SK-N-SH (cell line): ENCODE measurements around the gene ZNF770. TPM values are rescaled to one million over a fixed set of nuclear protein-coding genes. Genes with fewer than 3 reads are reported as not detected.

Experiments used
- CTCF ChIA-PET: fragments of 300-600, 350-600 bp; formaldehyde crosslinking; extraction: SDS; loops from one replicate; lab custom pipeline; 2021; lab: Yijun Ruan, JAX
- POLR2A ChIA-PET: fragments of 350-600 bp; sonication (Branson Sonifier 250); formaldehyde crosslinking; extraction: SDS; loops from one replicate; lab custom pipeline; 2020; ENCODE audit warnings: antibody characterized with exemption, inconsistent platforms; lab: Yijun Ruan, JAX
- DNase-seq: peaks from one replicate; pipeline ENCODE4 v3.0.0; 2012
- H2AFZ ChIP-seq: fragments of 200-600 bp; sonication (generic); 2 replicates; pipeline ENCODE4 v1.8.1; 2016; ENCODE audit warnings: antibody characterized with exemption, mild to moderate bottlenecking, low read depth
- H3F3A ChIP-seq: fragments of 200-600 bp; sonication (generic); replicated peaks from 2 replicates; pipeline ENCODE3; 2016; ENCODE audit warnings: antibody characterized with exemption, mild to moderate bottlenecking; ENCODE audit not compliant: insufficient read depth
- H3K27ac ChIP-seq, 2 experiments: fragments of 200-500 bp in 1 of 2; fragments of 200-600 bp in 1 of 2; sonication (Bioruptor generic) in 1 of 2; sonication (generic), shearing (Covaris generic) in 1 of 2; 2 replicates each; pipeline versions ENCODE4 v1.5.1 to v1.6.1; 2014 to 2016; ENCODE audit warnings: low read depth in 2 of 2, inconsistent platforms in 1 of 2, low read length in 1 of 2, mild to moderate bottlenecking in 1 of 2, mixed read lengths in 1 of 2
- H3K27me3 ChIP-seq: fragments of 200-600 bp; sonication (generic), shearing (Covaris generic); 2 replicates; pipeline ENCODE4 v1.6.1; 2016; ENCODE audit warnings: mixed run types; ENCODE audit not compliant: insufficient read depth
- H3K36me3 ChIP-seq, 2 experiments: fragments of 200-500 bp in 1 of 2; fragments of 200-600 bp in 1 of 2; sonication (Bioruptor generic) in 1 of 2; sonication (generic) in 1 of 2; replicated peaks in 1 of 2; 2 replicates each; pipeline versions ENCODE3 to v1.5.1; 2014 to 2016; ENCODE audit warnings: low read length in 1 of 2, mild to moderate bottlenecking in 1 of 2; ENCODE audit not compliant: insufficient read depth in 2 of 2, control insufficient read depth in 1 of 2
- H3K4me1 ChIP-seq, 2 experiments: fragments of 200-500 bp in 1 of 2; fragments of 200-600 bp in 1 of 2; sonication (Bioruptor generic) in 1 of 2; sonication (generic), shearing (Covaris generic) in 1 of 2; 2 replicates each; pipeline versions ENCODE4 v1.5.1 to v1.6.1; 2014 to 2016; ENCODE audit warnings: low read depth in 1 of 2, low read length in 1 of 2, mixed run types in 1 of 2; ENCODE audit not compliant: insufficient read depth in 2 of 2, control insufficient read depth in 1 of 2
- H3K4me2 ChIP-seq: fragments of 200-600 bp; sonication (generic), shearing (Covaris generic); 2 replicates; pipeline ENCODE4 v1.6.1; 2017; ENCODE audit warnings: mixed run types
- H3K4me3 ChIP-seq, 2 experiments: fragments of 200-500 bp in 1 of 2; fragments of 200-600 bp in 1 of 2; sonication (Bioruptor generic) in 1 of 2; sonication (generic), shearing (Covaris generic) in 1 of 2; 2 replicates each; pipeline versions ENCODE4 v1.5.1 to v1.8.1; 2014 to 2016; ENCODE audit warnings: low read depth in 2 of 2, inconsistent platforms in 1 of 2, low read length in 1 of 2, mild to moderate bottlenecking in 1 of 2, mixed read lengths in 1 of 2, moderate library complexity in 1 of 2
- H3K79me2 ChIP-seq: fragments of 200-600 bp; sonication (generic); 2 replicates; pipeline ENCODE4 v1.8.1; 2017; ENCODE audit warnings: mild to moderate bottlenecking; ENCODE audit not compliant: insufficient read depth
- H3K9ac ChIP-seq: fragments of 200-600 bp; sonication (generic); 2 replicates; pipeline ENCODE4 v1.6.1; 2017; ENCODE audit warnings: mixed run types
- H3K9me2 ChIP-seq: fragments of 200-600 bp; sonication (generic); 2 replicates; pipeline ENCODE4 v1.6.1; 2017; ENCODE audit warnings: mixed run types
- H3K9me3 ChIP-seq: fragments of 200-600 bp; sonication (generic); 2 replicates; pipeline ENCODE4 v1.6.1; 2017; ENCODE audit warnings: mixed run types, mild to moderate bottlenecking, moderate library complexity
- H4K20me1 ChIP-seq: fragments of 200-600 bp; sonication (generic); 2 replicates; pipeline ENCODE4 v1.6.1; 2017; ENCODE audit warnings: mild to moderate bottlenecking, mixed run types; ENCODE audit not compliant: insufficient read depth
- FOXJ3 ChIP-seq: sonication (generic); formaldehyde crosslinking; IDR thresholded peaks from 2 replicates; pipeline ENCODE4 v1.5.1; 2020; ENCODE audit warnings: mild to moderate bottlenecking, missing genetic modification reagents
- FOXM1 ChIP-seq: IDR thresholded peaks from 2 replicates; pipeline ENCODE4 v1.4.0; 2012; ENCODE audit warnings: low read depth, mild to moderate bottlenecking
- NFIC ChIP-seq: IDR thresholded peaks from 2 replicates; pipeline ENCODE4 v1.4.0; 2012; ENCODE audit warnings: borderline replicate concordance
- NRF1 ChIP-seq: IDR thresholded peaks from 2 replicates; pipeline ENCODE4 v1.6.1; 2012; ENCODE audit warnings: low read depth, mild to moderate bottlenecking, low read length
- RAD21 ChIP-seq: IDR thresholded peaks from 2 replicates; pipeline ENCODE4 v1.6.1; 2012; ENCODE audit warnings: mild to moderate bottlenecking, low read length
- RFX5 ChIP-seq: IDR thresholded peaks from 2 replicates; pipeline ENCODE4 v1.6.1; 2012; ENCODE audit warnings: mild to moderate bottlenecking, improper control_type of control experiment, low read length
- TEAD4 ChIP-seq: IDR thresholded peaks from 2 replicates; pipeline ENCODE4 v1.4.0; 2012; ENCODE audit warnings: mild to moderate bottlenecking, borderline replicate concordance; ENCODE audit not compliant: insufficient read depth
- YY1 ChIP-seq: IDR thresholded peaks from 2 replicates; pipeline ENCODE4 v1.4.0; 2012; ENCODE audit warnings: low read depth, mild to moderate bottlenecking
- WGBS: methylation state at CpG from one replicate; pipeline ENCODE4 v1.1.6; 2017; ENCODE audit warnings: low lambda C conversion rate; 5-methylcytosine and 5-hydroxymethylcytosine counted together
- polyA plus RNA-seq, 3 experiments: library from polyadenylated mRNA; depleted of rRNA; stranded (reverse); fragments of >200 nt; gene quantifications; 2 replicates each; pipeline ENCODE4 v1.2.3, GENCODE V29; 2012
- TF ChIP-seq, protein P1 (sequence below): IDR thresholded peaks from 2 replicates; pipeline ENCODE4; 2012
- TF ChIP-seq, protein P2 (sequence below): IDR thresholded peaks from 2 replicates; pipeline ENCODE4 v1.6.1; 2012; ENCODE audit warnings: mild to moderate bottlenecking, low read depth, low read length, moderate library complexity
- TF ChIP-seq, protein P3 (sequence below): IDR thresholded peaks from 2 replicates; pipeline ENCODE4 v1.4.0; 2012; ENCODE audit warnings: low read depth, borderline replicate concordance
- TF ChIP-seq, protein P4 (sequence below): fragments of 150-350 bp; IDR thresholded peaks from 2 replicates; pipeline ENCODE4 v1.6.1; 2017; ENCODE audit warnings: antibody characterized with exemption, low read length, low read depth, borderline replicate concordance

Gene ZNF770
- polyA plus RNA-seq, 1 of the 3 experiments (the other 2 are of a cell fraction): 3.8 TPM

DNA sequence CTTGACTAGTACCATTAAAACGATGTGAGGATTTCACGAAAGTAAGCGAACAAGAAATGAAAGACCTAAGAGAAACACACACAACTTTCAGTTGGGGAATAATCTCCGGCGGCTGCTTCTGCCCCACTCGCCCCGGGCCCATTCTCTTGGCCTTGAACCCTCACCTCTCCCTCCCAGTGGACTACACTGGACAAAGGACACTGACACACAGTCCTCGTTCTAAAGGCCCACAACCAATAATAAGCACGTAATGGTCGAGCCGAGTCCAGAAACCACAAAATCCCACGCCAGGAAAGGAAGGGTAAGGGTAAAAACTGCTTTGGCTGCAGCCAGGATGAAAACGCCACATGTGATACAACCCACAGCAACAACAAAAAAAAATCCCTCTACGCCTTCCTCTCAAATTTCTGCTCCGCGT is 469 bp downstream of the ZNF770 start:
- under 1% methylated on average over 16 of the region's 16 CpGs for WGBS
- peak; percentile 45 for DNase-seq
- H3K27me3 ChIP-seq: no peaks in the 10 kb centered on the region
- H3K4me3 ChIP-seq: peak overlapping the region; percentile 96 to 99
- peaks cover 9 to 12% of the 10 kb centered on the region in 2 experiments; a peak in 3 of 4 replicates for H3K4me1 ChIP-seq
- H3K79me2 ChIP-seq: peaks cover 53% of the 10 kb centered on the region
- TF ChIP-seq, protein P1, sequence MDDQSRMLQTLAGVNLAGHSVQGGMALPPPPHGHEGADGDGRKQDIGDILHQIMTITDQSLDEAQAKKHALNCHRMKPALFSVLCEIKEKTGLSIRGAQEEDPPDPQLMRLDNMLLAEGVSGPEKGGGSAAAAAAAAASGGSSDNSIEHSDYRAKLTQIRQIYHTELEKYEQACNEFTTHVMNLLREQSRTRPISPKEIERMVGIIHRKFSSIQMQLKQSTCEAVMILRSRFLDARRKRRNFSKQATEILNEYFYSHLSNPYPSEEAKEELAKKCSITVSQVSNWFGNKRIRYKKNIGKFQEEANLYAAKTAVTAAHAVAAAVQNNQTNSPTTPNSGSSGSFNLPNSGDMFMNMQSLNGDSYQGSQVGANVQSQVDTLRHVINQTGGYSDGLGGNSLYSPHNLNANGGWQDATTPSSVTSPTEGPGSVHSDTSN: no peak
- TF ChIP-seq, protein P2, sequence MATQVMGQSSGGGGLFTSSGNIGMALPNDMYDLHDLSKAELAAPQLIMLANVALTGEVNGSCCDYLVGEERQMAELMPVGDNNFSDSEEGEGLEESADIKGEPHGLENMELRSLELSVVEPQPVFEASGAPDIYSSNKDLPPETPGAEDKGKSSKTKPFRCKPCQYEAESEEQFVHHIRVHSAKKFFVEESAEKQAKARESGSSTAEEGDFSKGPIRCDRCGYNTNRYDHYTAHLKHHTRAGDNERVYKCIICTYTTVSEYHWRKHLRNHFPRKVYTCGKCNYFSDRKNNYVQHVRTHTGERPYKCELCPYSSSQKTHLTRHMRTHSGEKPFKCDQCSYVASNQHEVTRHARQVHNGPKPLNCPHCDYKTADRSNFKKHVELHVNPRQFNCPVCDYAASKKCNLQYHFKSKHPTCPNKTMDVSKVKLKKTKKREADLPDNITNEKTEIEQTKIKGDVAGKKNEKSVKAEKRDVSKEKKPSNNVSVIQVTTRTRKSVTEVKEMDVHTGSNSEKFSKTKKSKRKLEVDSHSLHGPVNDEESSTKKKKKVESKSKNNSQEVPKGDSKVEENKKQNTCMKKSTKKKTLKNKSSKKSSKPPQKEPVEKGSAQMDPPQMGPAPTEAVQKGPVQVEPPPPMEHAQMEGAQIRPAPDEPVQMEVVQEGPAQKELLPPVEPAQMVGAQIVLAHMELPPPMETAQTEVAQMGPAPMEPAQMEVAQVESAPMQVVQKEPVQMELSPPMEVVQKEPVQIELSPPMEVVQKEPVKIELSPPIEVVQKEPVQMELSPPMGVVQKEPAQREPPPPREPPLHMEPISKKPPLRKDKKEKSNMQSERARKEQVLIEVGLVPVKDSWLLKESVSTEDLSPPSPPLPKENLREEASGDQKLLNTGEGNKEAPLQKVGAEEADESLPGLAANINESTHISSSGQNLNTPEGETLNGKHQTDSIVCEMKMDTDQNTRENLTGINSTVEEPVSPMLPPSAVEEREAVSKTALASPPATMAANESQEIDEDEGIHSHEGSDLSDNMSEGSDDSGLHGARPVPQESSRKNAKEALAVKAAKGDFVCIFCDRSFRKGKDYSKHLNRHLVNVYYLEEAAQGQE: no peak
- no peak for TF ChIP-seq NRF1
- no peak for TF ChIP-seq TEAD4
- TF ChIP-seq NFIC: no peak
- TF ChIP-seq, protein P3, sequence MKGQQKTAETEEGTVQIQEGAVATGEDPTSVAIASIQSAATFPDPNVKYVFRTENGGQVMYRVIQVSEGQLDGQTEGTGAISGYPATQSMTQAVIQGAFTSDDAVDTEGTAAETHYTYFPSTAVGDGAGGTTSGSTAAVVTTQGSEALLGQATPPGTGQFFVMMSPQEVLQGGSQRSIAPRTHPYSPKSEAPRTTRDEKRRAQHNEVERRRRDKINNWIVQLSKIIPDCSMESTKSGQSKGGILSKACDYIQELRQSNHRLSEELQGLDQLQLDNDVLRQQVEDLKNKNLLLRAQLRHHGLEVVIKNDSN: no peak
- TF ChIP-seq, protein P4, sequence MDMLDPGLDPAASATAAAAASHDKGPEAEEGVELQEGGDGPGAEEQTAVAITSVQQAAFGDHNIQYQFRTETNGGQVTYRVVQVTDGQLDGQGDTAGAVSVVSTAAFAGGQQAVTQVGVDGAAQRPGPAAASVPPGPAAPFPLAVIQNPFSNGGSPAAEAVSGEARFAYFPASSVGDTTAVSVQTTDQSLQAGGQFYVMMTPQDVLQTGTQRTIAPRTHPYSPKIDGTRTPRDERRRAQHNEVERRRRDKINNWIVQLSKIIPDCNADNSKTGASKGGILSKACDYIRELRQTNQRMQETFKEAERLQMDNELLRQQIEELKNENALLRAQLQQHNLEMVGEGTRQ: no peak
- no peak for TF ChIP-seq FOXM1
- no peak for TF ChIP-seq YY1
- no peak for TF ChIP-seq FOXJ3 (CRISPR knock-in tag)
- no peak for TF ChIP-seq RAD21
- TF ChIP-seq RFX5: no peak
- H3F3A ChIP-seq: peaks cover 5% of the 10 kb centered on the region
- H3K4me2 ChIP-seq: peak overlapping the region; percentile 78
- POLR2A ChIA-PET: interaction anchor here (0.6 to 1.9 kb wide), 6 partner anchors 12 to 1601 kb away, joined by 3 to 39 read pairs (median 5); partner anchors contain the start of genes AQR and SLC12A6
- CTCF ChIA-PET: interaction anchor here (0.7 to 2.2 kb wide), 4 partner anchors 10 to 457 kb away, joined by 3 to 13 read pairs (median 4); partner anchors contain the start of gene AQR
- H3K9me3 ChIP-seq: no peaks in the 10 kb centered on the region
- no peaks in the 10 kb centered on the region for H3K9me2 ChIP-seq
- H2AFZ ChIP-seq: peak overlapping the region; percentile 98
- peak overlapping the region; percentile 83 for H3K9ac ChIP-seq
- peak overlapping the region; percentile 90 to 99 for H3K27ac ChIP-seq
- no peaks in the 10 kb centered on the region for H4K20me1 ChIP-seq
- H3K36me3 ChIP-seq: peaks cover 13 to 21% of the 10 kb centered on the region in 2 experiments
